ENCODE measurements around the gene NLRP11. TPM values are rescaled to one million over a fixed set of nuclear protein-coding genes. Genes with fewer than 3 reads are reported as not detected.

NLRP11 gene
- total and polyA plus RNA-seq, 2 of the 4 experiments (the other 2 are of a cell fraction), result not detected

DNA sequence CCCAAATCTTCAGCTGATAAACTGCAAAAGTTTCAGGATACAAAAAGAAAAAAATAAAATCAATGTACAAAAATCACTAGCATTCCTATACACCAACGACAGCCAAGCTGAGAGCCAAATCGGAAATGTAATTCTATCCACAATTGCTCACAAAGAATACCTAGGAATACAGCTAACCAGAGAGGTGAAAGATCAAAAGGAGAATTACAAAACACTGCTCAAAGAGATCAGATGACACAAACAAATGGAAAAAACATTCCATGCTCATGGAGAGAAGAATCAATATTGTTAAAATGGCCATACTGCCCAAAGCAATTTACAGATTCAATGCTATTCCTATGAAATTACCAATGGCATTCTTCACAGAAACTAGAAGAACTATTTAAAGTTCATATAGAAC lies 29.5 kb downstream of the NLRP11 start:
- H4K91ac ChIP-seq (ENCODE audit: insufficient read depth, low read depth, low read length), result no peak overlapping the region
- no peak overlapping the region for H2AK5ac ChIP-seq (ENCODE audit: low read depth, low read length)
- no peak for DNase-seq
- H3K27me3 ChIP-seq (ENCODE audit: control insufficient read depth, insufficient read depth, low read length), result no peaks in the 10 kb centered on the region
- no peak overlapping the region for H2BK120ac ChIP-seq (ENCODE audit: low read depth, low read length)
- H3K36me3 ChIP-seq (ENCODE audit: control insufficient read depth, insufficient read depth, low read length), result no peaks in the 10 kb centered on the region
- CTCF ChIA-PET, result no interaction called here
- TF ChIP-seq MAFK (IDR thresholded peaks at IDR 0.05; ENCODE audit: low read depth, low read length) (no peak), POLR2A (IDR thresholded peaks at IDR 0.05; ENCODE audit: low read depth, low read length) (no peak), MXI1 (IDR thresholded peaks at IDR 0.05; ENCODE audit: borderline replicate concordance, low read depth, low read length) (no peak), CHD1 (IDR thresholded peaks at IDR 0.05; ENCODE audit: low read depth, low read length) (no peak), BHLHE40 (IDR thresholded peaks at IDR 0.05; ENCODE audit: low read depth, low read length) (no peak), FOS (IDR thresholded peaks at IDR 0.05; ENCODE audit: low read depth, low read length) (no peak), NFE2L2 (IDR thresholded peaks at IDR 0.05; ENCODE audit: low read depth, low read length) (no peak), CEBPB (IDR thresholded peaks at IDR 0.05; ENCODE audit: low read depth, low read length) (no peak), RFX5 (IDR thresholded peaks at IDR 0.05; ENCODE audit: low read depth, low read length) (no peak), MAZ (IDR thresholded peaks at IDR 0.05; ENCODE audit: borderline replicate concordance, low read depth, low read length) (no peak), SMC3 (IDR thresholded peaks at IDR 0.05; ENCODE audit: low read depth, low read length) (no peak), RAD21 (IDR thresholded peaks at IDR 0.05; ENCODE audit: low read length) (no peak), RCOR1 (IDR thresholded peaks at IDR 0.05; ENCODE audit: insufficient replicate concordance, low read length) (no peak)
- TF ChIP-seq, protein P1, sequence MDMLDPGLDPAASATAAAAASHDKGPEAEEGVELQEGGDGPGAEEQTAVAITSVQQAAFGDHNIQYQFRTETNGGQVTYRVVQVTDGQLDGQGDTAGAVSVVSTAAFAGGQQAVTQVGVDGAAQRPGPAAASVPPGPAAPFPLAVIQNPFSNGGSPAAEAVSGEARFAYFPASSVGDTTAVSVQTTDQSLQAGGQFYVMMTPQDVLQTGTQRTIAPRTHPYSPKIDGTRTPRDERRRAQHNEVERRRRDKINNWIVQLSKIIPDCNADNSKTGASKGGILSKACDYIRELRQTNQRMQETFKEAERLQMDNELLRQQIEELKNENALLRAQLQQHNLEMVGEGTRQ (IDR thresholded peaks at IDR 0.05; ENCODE audit: low read depth, low read length), result no peak
- TF ChIP-seq, protein P2, sequence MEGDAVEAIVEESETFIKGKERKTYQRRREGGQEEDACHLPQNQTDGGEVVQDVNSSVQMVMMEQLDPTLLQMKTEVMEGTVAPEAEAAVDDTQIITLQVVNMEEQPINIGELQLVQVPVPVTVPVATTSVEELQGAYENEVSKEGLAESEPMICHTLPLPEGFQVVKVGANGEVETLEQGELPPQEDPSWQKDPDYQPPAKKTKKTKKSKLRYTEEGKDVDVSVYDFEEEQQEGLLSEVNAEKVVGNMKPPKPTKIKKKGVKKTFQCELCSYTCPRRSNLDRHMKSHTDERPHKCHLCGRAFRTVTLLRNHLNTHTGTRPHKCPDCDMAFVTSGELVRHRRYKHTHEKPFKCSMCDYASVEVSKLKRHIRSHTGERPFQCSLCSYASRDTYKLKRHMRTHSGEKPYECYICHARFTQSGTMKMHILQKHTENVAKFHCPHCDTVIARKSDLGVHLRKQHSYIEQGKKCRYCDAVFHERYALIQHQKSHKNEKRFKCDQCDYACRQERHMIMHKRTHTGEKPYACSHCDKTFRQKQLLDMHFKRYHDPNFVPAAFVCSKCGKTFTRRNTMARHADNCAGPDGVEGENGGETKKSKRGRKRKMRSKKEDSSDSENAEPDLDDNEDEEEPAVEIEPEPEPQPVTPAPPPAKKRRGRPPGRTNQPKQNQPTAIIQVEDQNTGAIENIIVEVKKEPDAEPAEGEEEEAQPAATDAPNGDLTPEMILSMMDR (conservative IDR thresholded peaks at IDR 0.05; ENCODE audit: low read depth, low read length), result no peak
- TF ChIP-seq, protein P3, sequence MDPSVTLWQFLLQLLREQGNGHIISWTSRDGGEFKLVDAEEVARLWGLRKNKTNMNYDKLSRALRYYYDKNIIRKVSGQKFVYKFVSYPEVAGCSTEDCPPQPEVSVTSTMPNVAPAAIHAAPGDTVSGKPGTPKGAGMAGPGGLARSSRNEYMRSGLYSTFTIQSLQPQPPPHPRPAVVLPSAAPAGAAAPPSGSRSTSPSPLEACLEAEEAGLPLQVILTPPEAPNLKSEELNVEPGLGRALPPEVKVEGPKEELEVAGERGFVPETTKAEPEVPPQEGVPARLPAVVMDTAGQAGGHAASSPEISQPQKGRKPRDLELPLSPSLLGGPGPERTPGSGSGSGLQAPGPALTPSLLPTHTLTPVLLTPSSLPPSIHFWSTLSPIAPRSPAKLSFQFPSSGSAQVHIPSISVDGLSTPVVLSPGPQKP (IDR thresholded peaks at IDR 0.05; ENCODE audit: borderline replicate concordance, low read depth, low read length), result no peak
- no peak for ATAC-seq (ENCODE audit: low read depth)
- H2BK5ac ChIP-seq (ENCODE audit: low read depth, low read length, poor library complexity, severe bottlenecking), result no peak overlapping the region
- POLR2A ChIA-PET (ENCODE audit: unreplicated experiment), result no interaction called here
- no peak overlapping the region for H3K4me2 ChIP-seq (ENCODE audit: low read depth, low read length)
- H4K20me1 ChIP-seq (ENCODE audit: insufficient read depth, low read length), result no peaks in the 10 kb centered on the region
- no CpG with 5 or more reads among the region's 2 CpGs for WGBS, 2 experiments (ENCODE audit: extremely low coverage in 2 of 2, insufficient read length in 1 of 2)
- no peak overlapping the region for H4K8ac ChIP-seq (ENCODE audit: low read depth in 2 of 2, low read length in 2 of 2)
- no peak overlapping the region for H2BK20ac ChIP-seq (ENCODE audit: low read depth, low read length)
- no TSS peak for BruUV-seq (replicated peaks)
- H2AK9ac ChIP-seq (replicated peaks; ENCODE audit: low read depth, low read length, poor library complexity), result no peak overlapping the region
- H3K14ac ChIP-seq (replicated peaks; ENCODE audit: low read depth, low read length), result no peak overlapping the region
- in situ Hi-C loops (cut with MboI; ENCODE audit: low sequenced_read_pairs) (no loop called here), dilution Hi-C loops (cut with HindIII; ENCODE audit: low sequenced_read_pairs, unreplicated experiment) (no loop called here), intact Hi-C loops (cut with micrococcal nuclease) (no loop called here)
- no peak overlapping the region for H3K27ac ChIP-seq (ENCODE audit: insufficient read depth, low read length)
- H3K4ac ChIP-seq (ENCODE audit: low read depth, low read length), result no peak overlapping the region
- no peaks in the 10 kb centered on the region for H3K4me1 ChIP-seq (ENCODE audit: control insufficient read depth, insufficient read depth, low read length)
- no peak overlapping the region for H4K5ac ChIP-seq (ENCODE audit: low read depth, low read length)
- H3K9me1 ChIP-seq (ENCODE audit: insufficient read depth, low read length), result no peaks in the 10 kb centered on the region
- H3K23ac ChIP-seq (ENCODE audit: low read depth, low read length), result no peak overlapping the region
- H2BK15ac ChIP-seq (ENCODE audit: low read depth, low read length), result no peak overlapping the region
- H3K18ac ChIP-seq (ENCODE audit: low read depth, low read length), result no peak overlapping the region
- no peaks in the 10 kb centered on the region for H3K79me1 ChIP-seq (ENCODE audit: low read depth in 1 of 2, low read length in 2 of 2)
- no peak overlapping the region for H3K4me3 ChIP-seq (ENCODE audit: insufficient read depth, low read depth, low read length)
- no peak overlapping the region for H2AFZ ChIP-seq (replicated peaks; ENCODE audit: low read length, poor library complexity)
- H3K56ac ChIP-seq (ENCODE audit: extremely low read depth, insufficient read depth, low read length), result no peak overlapping the region
- H3K9me3 ChIP-seq (ENCODE audit: control insufficient read depth, insufficient read depth, low read length), result peaks cover 9% of the 10 kb centered on the region
- no peak overlapping the region for H3K9ac ChIP-seq (ENCODE audit: low read depth, low read length)

Data from IMR-90 (cell line).